ENCODE data around the gene MPI. TPM values are rescaled to one million over a fixed set of nuclear protein-coding genes. Genes with fewer than 3 reads are reported as not detected.

MPI gene, protein sequence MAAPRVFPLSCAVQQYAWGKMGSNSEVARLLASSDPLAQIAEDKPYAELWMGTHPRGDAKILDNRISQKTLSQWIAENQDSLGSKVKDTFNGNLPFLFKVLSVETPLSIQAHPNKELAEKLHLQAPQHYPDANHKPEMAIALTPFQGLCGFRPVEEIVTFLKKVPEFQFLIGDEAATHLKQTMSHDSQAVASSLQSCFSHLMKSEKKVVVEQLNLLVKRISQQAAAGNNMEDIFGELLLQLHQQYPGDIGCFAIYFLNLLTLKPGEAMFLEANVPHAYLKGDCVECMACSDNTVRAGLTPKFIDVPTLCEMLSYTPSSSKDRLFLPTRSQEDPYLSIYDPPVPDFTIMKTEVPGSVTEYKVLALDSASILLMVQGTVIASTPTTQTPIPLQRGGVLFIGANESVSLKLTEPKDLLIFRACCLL
- 10 to 100 TPM; 22.4 to 26.5 TPM for total RNA-seq
- long read RNA-seq, donor 1, partial matches to known transcripts, result 1 of 4 reads
- long read RNA-seq, donor 1, other reads (novel, unspliced or antisense), result 2 of 4 reads
- long read RNA-seq, donor 2, full-length matches to known transcripts, result 35 of 50 reads
- long read RNA-seq, donor 2, partial matches to known transcripts, result 9 of 50 reads
- long read RNA-seq, donor 2, other reads (novel, unspliced or antisense), result 6 of 50 reads

DNA sequence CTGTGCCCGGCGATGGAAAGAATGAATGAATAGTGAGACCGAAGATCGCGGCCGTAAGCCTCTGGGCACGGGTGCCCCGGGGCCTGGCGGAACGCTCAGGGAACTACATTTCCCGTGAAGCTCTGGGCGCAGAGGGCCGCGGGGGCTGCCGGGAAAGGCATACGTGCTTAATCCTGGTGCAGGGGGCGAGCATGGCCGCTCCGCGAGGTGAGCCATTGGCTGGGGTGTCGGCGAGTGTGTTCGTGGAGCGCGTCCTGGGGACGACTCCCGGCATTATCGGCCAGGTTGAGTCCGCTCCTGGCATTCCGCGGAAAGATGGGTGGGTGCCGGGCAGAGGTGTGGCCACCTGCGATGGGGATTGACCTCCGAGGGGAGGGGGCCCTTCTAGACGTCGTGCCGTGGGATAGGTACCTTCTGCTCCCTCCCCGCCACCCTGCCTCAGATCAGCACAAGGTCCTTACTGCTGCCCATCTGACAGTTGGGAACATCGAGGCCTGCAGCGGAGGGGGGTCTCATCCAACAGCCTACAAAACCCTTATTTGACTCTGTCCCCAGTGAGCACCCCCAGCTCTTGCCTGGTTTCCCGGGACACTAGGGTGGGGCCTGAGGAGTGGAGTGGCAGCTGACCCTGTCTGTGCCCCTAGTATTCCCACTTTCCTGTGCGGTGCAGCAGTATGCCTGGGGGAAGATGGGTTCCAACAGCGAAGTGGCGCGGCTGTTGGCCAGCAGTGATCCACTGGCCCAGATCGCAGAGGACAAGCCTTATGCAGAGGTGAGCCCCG is at the start of gene MPI:
MPI (plus strand) TSS at position 160 of the 782 bp plus-strand sequence; CDS start at position 192, 32 bp downstream.
- DNase-seq (ENCODE audit: low spot score), result peak; percentile 96
- intact Hi-C loops (cut with DNase I), result no loop called here

DNA sequence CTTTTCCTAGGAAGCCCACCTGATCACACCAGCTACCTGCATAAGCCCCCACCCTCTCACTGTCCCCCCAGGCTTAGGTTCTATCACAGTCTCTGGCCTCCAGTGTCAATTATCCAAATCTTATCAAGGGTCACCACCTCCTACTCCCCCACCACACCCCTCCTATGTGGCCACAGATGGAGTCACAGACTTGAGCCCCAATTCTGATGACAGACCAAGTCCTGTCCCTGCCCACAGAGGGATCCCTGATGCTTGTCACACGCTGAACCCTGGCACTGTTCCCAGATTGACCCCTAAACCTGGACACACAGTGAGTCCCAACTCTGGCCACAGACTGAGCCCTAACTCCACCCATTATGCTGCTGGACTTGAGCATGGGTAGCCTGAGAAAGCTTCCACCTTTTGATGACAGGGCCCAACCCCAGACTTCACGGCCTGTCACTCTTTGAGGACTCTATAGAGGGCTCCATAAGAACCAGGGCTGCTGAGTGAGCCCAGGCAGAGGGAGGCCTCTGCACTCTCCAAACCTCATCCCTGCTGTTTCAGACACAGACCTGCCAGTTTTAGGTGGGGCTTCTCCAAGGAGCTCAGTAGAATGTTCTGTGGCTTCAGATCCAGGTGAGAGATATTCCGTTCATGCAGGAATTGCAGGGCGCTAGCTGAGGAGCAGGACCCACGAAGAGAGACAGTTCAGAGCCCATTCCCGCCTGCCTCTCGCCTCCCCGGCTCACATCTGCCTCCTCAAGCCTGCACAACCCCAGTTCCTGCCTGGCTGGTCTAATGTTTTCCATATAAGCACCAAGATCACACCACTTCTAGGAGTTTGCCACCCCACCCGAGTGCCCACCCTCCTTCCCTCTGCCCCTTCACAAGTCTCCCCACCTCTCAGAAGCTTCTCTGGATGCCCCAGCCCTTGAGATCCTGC is 48.7 kb upstream of the MPI start:
- no peak for DNase-seq (ENCODE audit: low spot score)
- intact Hi-C loops (cut with DNase I), result loop anchor here in 1 of 2 donors (5.0 kb wide), 1 partner anchor 59 kb away; the partner anchor contains the start of gene CSK

DNA sequence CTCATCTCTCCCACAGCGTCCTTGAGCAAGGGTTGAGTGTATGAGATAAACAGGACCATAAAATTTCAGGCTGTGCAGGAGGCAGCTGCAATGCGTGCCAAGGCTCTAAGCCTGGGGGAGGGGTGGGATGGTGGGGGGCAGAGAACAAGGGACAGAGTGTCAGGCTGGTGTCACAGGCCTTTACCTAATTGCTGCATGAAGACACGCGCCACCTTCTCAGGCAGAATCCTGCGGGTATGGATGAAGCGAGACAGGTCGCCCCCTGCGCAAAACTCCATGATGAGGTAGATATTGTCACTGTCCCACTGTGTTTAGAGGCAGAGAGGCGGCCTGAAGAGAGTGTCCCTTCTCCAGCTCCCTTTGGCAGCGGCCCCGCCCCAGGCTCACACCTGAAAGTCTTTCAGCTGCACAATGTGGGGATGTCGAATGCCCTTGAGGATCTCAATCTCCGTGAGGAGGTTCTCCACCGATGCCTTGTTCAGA is 47.9 kb upstream of the MPI start:
- DNase-seq (ENCODE audit: low spot score), result no peak
- intact Hi-C loops (cut with DNase I), result loop anchor here in 1 of 2 donors (5.0 kb wide), 1 partner anchor 60 kb away; the partner anchor contains the start of gene CSK

DNA sequence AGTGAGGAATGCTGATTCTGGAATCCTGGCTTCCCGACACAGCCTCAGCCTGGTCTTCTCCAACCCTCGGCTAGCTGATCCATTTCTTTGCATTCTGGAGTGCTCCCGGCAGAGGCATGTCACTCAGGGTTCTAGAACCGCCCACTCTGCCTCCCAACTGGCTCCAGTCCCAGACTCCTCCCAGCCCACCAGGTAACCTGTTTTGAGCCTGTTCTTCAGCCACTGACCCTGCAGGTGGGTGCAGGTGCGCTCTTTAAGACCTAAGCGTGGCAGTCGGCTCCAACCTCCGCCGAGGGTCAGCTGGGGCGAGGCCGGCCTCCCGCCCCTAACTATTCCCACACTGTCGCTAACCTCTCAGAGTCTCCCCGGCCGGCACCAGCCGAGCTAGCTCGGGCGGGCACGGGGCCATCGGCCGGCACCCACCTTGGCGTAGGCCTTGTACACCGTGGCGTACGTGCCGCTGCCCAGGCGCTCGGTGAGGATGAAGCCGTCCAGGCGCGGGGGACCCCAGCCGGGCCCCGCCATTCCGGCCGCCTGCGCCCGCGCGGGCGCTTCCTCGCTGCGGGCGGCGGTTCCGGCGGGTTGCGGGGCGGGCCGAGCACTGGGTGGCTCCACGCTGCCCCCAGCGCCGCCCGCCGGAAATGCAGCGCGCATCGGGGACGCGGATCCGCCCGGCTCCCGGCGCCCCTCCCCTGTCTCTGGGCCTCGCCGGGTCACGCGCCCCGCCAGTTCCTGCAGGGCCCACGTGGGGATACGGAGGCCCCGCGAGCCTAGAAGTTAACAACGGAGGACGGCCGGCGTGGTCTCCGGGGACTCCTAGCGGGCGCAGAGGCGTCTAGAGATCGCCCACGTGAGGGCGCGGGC is 47.0 kb upstream of the MPI start, which contains the start of gene ULK3:
ULK3 (minus strand) TSS at position 576 of the 864 bp plus-strand sequence; CDS start at position 525, 51 bp downstream.
- intact Hi-C loops (cut with DNase I), result loop anchor here in 1 of 2 donors (5.0 kb wide), 1 partner anchor 61 kb away; the partner anchor contains the start of gene CSK
- DNase-seq (ENCODE audit: low spot score), result peak; percentile 97

DNA sequence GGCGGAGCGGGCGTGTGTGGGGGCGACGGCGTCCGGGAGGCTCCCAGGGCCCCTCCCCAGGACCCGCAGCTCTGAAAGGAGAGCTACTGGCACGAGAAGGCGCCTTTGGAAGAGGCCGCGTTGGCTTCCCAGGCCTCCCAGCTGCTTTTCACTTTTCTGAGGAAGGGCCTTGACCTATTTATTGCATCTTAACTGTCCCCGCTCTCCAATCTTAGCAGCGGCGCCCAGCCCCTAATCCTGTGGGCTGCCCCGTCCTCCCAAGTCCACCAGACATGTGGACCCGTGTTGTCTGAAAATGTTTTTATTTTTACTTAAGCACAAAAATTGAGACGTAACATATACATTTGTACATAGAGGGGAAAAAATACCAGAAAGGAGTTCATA is 46.4 kb upstream of the MPI start:
- intact Hi-C loops (cut with DNase I), result loop anchor here in 1 of 2 donors (5.0 kb wide), 1 partner anchor 61 kb away; the partner anchor contains the start of gene CSK
- DNase-seq (ENCODE audit: low spot score), result no peak

DNA sequence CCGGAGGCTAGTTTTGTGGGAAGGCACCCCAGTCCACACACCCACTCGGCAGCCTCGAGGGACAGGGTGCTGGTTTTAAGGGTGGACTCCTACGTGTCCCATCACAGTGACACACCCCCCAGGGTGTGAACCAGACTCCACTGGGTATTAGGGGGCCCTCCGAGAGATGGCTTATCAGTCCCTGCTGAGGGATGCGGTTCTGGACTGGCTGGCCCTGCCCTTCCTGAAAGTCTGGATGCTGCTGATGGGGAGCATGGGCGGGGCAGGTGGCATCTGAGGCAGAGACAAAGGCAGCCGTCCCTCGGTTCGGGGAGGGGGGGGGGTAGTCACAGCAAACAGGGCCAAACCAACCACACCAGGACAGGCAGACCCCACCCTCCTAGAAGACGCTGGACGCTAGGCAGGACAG is 45.9 kb upstream of the MPI start:
- intact Hi-C loops (cut with DNase I), result loop anchor here in 1 of 2 donors (5.0 kb wide), 1 partner anchor 62 kb away; the partner anchor contains the start of gene CSK
- DNase-seq (ENCODE audit: low spot score), result no peak

DNA sequence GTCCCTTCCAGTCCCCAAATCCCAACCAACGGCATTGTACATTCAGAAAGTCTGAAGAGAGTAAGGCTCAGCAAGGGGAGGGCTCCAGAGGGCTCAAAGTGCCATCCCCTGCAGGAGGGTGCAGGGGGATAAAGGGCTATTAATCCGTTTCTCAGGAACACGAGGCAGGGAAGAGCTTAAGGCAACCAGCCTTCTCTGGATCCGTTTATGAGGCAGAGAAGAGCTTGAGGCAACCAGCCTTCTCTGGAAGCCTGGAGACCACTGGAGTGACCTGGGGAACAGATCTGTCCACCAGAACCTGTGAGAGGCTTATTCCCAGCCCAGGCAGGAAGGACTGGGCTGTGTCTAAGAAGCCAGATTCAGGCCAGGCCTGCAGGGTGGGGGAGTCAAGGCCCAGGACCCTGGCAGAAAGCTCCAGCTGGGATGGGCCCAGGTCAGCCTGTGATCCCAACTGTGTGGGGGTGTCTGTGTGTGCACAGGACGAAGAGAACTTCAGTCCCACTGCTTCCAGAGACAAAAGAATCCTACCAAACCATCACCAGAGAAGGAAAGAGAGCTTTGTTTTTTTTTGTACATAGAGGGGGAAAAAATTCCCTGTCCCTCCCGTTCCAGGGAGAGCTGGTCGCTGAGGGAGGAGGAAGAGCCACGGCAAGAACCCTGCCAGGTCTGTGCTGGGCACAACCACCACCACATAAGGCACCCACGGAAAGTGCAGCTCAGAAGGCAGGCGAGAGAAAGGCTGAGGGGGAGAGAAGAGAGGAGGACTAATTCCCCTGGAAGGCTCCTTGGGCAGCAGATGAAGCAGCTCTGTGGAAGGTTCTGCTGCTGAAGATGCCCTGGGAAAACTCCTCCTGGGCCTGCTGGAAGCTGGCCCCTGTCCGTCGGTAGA is 45.3 kb upstream of the MPI start:
- DNase-seq (ENCODE audit: low spot score), result no peak
- intact Hi-C loops (cut with DNase I), result loop anchor here (5.0 kb wide), 2 partner anchors 53 to 62 kb away; partner anchors contain the start of gene CSK (in 1 of the 2)

DNA sequence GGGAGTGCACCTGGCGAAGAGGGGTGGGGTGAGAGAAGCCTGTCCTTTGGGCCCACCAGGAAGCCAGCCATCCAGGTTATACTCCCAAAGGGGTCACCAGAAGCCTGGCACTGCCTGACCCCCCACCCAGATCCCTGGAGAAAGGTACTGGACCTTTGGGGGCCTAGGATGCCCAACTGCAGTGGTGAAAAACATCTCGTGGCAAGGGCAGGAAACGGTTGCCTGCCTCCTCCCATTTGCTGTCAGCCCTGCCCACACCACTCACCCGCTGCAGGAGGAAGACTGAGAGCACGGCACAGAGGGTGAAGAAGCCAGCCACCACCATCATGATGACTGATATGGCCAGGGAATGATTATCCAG is 44.7 kb upstream of the MPI start:
- no peak for DNase-seq (ENCODE audit: low spot score)
- intact Hi-C loops (cut with DNase I), result loop anchor here in 1 of 2 donors (5.0 kb wide), 1 partner anchor 52 kb away; no protein-coding TSS in a partner anchor

DNA sequence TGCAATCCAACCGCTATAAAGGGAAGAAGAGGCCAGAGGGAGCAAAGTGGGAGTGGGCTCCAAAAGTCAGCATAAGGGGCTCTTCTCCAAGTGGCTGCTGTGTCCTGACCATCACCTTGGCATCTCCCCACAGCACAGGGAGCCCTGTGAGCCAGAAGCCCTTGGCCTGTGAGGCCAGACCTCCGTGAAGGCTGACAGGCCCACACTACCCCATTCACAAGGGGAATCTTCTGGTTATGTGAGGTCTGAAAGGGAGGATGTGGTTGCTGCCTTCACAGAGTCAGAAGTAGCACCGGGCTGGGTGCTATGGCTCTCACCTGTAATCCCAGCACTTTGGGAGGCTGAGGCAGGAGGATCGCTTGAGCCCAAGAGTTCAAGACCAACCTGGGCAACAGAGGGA is 44.3 kb upstream of the MPI start:
- intact Hi-C loops (cut with DNase I), result loop anchor here in 1 of 2 donors (5.0 kb wide), 1 partner anchor 52 kb away; no protein-coding TSS in a partner anchor
- DNase-seq (ENCODE audit: low spot score), result no peak

DNA sequence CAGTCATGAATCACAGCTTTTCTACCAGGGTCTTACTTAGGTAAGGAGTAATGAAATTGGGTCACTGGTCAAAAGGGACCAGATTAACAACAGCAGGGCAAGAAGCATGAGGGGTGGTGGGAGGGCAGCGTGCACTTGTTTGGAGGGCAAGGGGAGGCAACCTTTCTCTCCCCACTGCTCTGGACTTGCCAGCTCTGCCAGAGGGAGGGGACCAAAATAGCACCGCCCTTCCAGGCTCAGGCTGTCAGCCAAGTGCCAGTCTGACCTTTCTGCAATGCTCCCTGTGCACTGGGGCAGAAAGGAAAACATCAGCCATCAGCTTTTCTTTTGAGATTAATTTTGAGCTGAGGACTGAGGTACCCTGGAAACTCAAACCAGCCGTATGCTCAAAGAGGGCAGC is 42.4 kb upstream of the MPI start:
- intact Hi-C loops (cut with DNase I), result loop anchor here in 1 of 2 donors (5.0 kb wide), 1 partner anchor 50 kb away; no protein-coding TSS in a partner anchor
- no peak for DNase-seq (ENCODE audit: low spot score)

DNA sequence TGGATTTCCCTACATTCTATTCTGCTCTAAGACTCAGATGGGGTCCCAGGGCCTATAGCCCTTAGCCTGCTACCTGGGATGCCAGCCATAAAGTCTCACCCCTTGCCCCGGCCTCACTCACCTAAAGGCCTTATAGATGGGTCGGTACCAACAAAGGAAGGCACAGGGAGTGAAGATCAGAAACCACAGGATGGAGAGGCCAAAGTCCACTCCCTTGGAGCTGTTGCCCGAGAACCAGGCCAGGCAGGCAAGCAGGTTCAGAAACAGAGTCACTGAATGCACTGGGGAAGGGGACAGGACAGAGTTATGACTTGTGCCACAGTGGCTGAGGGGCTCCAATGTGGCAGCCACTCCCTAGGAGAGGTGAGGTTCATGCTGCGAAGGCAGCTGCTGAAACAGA is 39.4 kb upstream of the MPI start:
- DNase-seq (ENCODE audit: low spot score), result no peak
- intact Hi-C loops (cut with DNase I), result no loop called here

DNA sequence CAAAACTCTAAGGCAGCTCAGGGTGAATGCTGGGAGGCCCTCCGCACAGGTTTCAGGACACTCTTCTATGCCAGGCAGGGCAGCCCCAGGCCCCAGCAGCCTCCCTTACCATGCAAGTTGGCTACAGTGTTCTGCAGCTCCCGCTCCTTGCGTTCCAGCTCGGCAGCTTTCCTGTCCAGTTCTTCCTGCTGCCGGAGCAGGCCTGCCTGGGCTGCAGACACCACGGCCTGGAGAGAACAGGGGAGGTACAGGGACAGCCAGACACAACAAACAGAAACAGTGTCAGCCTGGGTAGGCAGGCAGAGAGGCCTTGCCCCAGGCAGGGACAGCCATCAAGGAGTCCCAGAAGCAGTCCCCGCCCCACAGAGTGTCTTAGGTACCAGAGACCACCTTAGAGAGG is 37.9 kb upstream of the MPI start:
- DNase-seq (ENCODE audit: low spot score), result no peak
- intact Hi-C loops (cut with DNase I), result no loop called here

DNA sequence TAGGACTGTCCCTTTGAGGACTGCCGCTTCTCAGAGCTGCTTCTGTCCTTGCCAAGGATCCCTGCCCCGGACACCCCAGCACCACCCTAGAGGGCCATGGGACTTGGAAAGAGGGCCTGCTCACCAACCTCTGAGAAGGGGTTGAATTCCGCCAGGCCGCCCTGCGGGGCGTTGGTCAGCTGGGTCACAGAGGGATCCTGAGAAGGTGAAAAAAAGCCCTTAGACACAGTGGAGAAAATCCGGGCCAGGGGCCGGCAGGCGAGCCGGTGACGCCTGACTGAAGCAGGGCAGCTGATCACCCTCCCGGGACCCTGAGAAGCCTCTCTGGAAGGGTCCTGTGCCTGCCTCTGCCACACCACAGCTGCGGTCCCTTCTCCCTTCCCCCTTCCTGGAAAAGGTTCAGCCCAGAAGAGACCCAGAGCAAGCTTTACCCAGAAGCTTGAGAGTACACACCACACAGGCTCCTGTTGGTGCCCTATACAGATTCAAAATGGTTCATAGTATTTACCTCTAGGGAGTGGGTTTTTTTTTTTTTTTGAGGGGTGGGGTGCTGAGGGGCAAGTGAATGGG is 35.3 kb upstream of the MPI start:
- intact Hi-C loops (cut with DNase I), result no loop called here
- DNase-seq (ENCODE audit: low spot score), result no peak

DNA sequence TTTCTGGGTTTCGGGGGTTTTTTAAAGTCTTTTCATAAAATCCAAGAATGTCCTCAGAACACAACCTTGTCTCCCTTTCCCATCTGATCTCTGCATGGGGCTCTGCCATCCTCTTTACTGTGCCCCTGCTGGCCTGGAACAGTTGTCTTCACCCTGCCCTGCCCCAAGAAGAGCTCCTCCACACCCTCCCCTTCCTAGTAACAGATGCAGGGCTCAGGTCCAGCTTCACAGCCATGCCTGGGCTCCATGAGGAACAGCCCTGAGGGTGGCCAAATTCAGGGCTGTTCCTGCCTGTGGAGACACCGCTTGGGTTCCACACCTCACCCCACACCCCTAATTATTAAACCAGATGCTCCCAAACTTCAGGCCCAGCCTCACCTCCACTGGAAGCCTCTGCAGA is 34.0 kb upstream of the MPI start:
- no peak for DNase-seq (ENCODE audit: low spot score)
- intact Hi-C loops (cut with DNase I), result no loop called here

DNA sequence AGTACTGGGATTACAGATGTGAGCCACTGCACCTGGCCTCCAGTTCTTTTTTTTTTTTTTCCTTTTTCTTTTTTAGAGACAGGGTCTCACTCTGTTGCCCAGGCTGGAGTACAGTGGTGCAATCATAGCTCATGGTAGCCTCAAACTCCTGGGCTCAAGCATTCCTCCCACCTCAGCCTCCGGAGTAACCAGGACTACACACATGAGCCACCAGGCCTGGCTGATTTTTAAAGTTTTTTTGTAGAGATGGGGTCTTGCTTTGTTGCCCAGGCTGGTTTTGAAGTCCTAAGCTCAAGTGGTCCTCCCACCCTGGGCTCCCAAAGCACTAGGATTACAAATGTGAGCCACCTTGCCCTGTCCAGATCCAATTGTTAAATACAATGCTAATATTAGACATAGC is 33.3 kb upstream of the MPI start:
- intact Hi-C loops (cut with DNase I), result no loop called here
- no peak for DNase-seq (ENCODE audit: low spot score)

DNA sequence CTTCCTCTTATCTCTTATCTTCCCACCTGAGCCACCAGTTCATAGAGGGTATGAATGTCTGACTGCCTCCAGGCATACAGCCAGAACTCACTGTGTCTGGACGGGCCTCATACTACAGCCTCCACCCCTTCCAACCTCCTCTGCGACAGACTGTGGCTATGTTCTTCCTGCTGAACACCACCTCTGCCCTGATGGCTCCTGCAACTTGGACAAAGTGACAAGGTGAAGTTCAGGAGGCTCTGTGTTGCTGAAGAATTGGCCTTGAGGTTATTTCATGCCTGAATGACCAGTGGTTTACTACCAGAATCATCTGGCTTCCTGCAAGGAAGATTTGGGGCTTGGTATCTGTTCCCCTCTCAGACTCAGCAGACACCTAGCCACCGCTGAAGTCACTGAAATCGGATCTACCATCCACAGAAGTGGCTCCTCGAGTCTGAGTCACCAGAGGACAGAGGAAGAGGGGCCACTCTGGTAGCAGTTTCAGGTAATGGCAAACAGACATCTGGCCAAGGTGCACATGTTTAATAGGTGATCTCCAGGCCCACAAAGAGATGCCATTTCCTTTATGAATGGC is 32.7 kb upstream of the MPI start:
- no peak for DNase-seq (ENCODE audit: low spot score)
- intact Hi-C loops (cut with DNase I), result no loop called here

All from posterior vena cava (tissue), 2 donors.